CD4-positive, alpha-beta T cell treated with Interleukin-4 for 4 hours (primary cell): ENCODE data around the gene LRRC59.

ENCODE experiments used
- DNase-seq: peaks from one replicate; pipeline ENCODE4 v3.0.0-alpha.2; 2020

LRRC59 gene

GRCh38 chr17:50381920-50382319 is 15.4 kb downstream of the LRRC59 start:
- DNase-seq: no peak

- no peak for DNase-seq
Measured at GRCh38 chr17:50381260-50381815, 16.0 kb downstream of the LRRC59 start.

- no peak for DNase-seq
Measured at GRCh38 chr17:50380369-50381259, 16.7 kb downstream of the LRRC59 start.

- no peak for DNase-seq
Measured at GRCh38 chr17:50379351-50380132, 17.8 kb downstream of the LRRC59 start.

GRCh38 chr17:50375858-50376538 is 21.3 kb downstream of the LRRC59 start:
- no peak for DNase-seq

GRCh38 chr17:50373705-50374104 is 23.6 kb downstream of the LRRC59 start:
- DNase-seq: no peak

- DNase-seq: peak; percentile 88
Measured at GRCh38 chr17:50372758-50373556, 24.4 kb downstream of the LRRC59 start, which contains the start of the genes EME1 and MRPL27. Gene EME1, plus strand, starts transcription at chr17:50373229. Its CDS starts 1,980 bp downstream, at chr17:50375209. Gene MRPL27, minus strand, starts transcription at chr17:50373184. Its CDS starts 14 bp downstream, at chr17:50373170.

- no peak for DNase-seq
Measured at GRCh38 chr17:50372222-50372757, 25.0 kb downstream of the LRRC59 start.

GRCh38 chr17:50371526-50371925 is 25.8 kb downstream of the LRRC59 start:
- DNase-seq: no peak

GRCh38 chr17:50370052-50370451 is 27.3 kb downstream of the LRRC59 start:
- DNase-seq: no peak

GRCh38 chr17:50367401-50367800 is 29.9 kb downstream of the LRRC59 start:
- DNase-seq: no peak

- no peak for DNase-seq
Measured at GRCh38 chr17:50365649-50366393, 31.5 kb downstream of the LRRC59 start.

GRCh38 chr17:50365165-50365564 is 32.2 kb downstream of the LRRC59 start:
- DNase-seq: no peak

- DNase-seq: no peak
Measured at GRCh38 chr17:50364715-50365114, 32.6 kb downstream of the LRRC59 start.

GRCh38 chr17:50364061-50364458 is 33.3 kb downstream of the LRRC59 start:
- DNase-seq: no peak

- DNase-seq: no peak
Measured at GRCh38 chr17:50363217-50364060, 33.9 kb downstream of the LRRC59 start.

- DNase-seq: no peak
Measured at GRCh38 chr17:50362661-50363060, 34.7 kb downstream of the LRRC59 start.

GRCh38 chr17:50361561-50362480 is 35.5 kb downstream of the LRRC59 start:
- peak; percentile 66 for DNase-seq
